Measurements from ENCODE around the gene OOEP. TPM values are rescaled to one million over a fixed set of nuclear protein-coding genes. Genes with fewer than 3 reads are reported as not detected.

The OOEP gene
- total RNA-seq, 2 donors from 2014 or later: not detected

Other genes starting within 250 kb of the OOEP start
- not detected for gene KHDC1L, start 144.4 kb downstream of the OOEP start, total RNA-seq
- 1 to 10 TPM; 1.0 to 1.2 TPM for gene KHDC1, start 106.7 kb downstream of the OOEP start, total RNA-seq
- not detected for gene DPPA5, start 15.6 kb downstream of the OOEP start, total RNA-seq
- gene KHDC3L, start 7.2 kb downstream of the OOEP start, total RNA-seq: not detected
- gene DDX43, start 24.9 kb upstream of the OOEP start, total RNA-seq: under 1 TPM; 0.22 to 0.46 TPM
- 1 to 10 TPM; 2.9 to 3.2 TPM for gene CGAS, start 82.4 kb upstream of the OOEP start, total RNA-seq
- gene MTO1, start 91.8 kb upstream of the OOEP start, total RNA-seq: 10 to 100 TPM; 20.3 to 23.1 TPM
- gene EEF1A1, start 151.1 kb upstream of the OOEP start, total RNA-seq: 1,000 to 10,000 TPM; 6,801 to 8,079 TPM

All from left colon (tissue), 2 donors.